Superior temporal gyrus (tissue), 1 donor: ENCODE data around the gene SPNS3.

Experiments
- DNase-seq: peaks from one replicate; pipeline ENCODE4 v3.0.0-alpha.2; 2016; ENCODE audit errors: extremely low spot score

The SPNS3 gene

DNA sequence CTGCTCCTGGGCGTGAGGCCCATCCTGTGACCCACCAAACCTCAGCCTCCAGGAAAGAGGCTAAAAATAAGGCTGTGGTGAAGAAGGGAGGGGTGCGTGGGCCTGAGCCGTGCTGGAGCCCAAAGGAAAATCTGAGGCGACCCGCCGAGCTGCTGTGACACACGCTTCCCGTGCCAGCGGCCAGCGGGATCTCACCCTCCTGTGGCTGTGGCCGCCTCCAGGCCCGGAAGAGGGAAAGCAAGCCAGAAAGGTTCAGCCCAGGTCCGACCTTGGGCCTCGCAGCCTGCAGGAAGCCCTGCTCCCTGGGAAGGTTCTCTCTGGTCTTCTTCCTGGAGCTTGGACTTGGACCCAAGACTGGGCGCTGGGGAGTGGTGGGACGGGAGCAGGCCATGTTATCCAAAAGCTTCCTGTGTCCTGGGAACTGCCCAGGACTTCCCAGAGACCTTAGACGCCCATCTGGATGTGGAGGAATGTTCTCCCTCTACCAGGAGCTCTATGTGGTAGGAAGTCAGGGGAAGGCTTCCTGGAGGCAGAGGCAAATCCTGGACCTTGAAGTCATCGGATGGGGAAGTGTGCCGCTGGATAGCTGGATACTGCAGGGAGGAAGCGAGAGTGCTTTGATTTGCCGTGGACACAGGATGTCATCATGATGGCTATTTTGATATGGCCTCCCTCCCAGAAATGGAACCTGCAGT, 76.3 kb downstream of the SPNS3 start:
- peak; percentile 24 for DNase-seq

DNA sequence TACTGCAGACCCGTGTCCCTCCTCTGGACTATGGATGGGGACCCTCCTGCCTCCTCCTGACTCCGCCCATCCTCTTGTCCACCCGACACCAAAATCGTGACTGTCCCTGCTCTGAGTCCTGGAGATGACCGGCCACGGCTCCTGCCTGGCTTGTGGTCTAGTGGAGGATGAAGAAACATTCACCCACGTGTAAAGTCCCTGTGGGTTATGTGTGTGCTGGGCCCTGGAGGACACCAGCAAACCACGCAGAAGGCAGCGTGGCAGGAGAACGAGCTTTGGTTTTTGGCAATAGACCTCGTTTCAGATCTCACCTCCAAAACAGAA, 76.8 kb downstream of the SPNS3 start:
- no peak for DNase-seq

DNA sequence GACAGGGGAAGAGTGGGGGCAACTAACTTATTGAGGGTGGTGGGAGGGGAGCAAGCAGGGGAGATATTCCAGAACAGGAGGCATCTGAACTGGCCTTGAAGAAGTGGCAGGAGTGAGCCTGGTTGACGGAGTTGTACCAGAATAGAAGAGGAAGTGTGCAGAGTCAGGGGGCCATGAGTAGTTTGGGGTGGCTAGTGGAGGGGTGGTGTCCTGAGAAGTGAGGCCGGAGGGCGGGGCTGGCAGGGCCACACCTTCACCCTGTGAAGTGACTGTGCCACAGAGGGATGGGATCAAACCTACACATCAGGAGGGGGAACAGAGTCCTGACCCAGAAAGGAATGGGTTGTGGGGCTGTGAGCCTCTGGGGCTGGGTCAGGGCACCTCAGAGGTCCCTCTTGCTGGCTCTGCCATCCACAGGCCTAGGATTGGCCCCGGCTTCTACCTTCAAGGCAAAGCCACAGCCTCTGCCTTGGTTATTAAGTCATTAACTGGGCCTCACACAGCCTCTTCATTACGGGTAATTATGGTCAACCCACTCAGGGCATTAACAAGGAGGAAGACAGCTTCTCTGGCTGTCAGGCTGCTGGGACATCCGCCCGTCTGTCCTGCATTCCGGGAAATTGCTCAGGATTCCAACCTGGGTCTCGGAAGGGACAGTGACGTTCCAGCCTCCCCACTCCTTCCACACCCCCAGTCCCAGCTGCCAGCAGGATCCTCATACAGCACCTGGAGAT, 77.6 kb downstream of the SPNS3 start:
- DNase-seq = no peak

DNA sequence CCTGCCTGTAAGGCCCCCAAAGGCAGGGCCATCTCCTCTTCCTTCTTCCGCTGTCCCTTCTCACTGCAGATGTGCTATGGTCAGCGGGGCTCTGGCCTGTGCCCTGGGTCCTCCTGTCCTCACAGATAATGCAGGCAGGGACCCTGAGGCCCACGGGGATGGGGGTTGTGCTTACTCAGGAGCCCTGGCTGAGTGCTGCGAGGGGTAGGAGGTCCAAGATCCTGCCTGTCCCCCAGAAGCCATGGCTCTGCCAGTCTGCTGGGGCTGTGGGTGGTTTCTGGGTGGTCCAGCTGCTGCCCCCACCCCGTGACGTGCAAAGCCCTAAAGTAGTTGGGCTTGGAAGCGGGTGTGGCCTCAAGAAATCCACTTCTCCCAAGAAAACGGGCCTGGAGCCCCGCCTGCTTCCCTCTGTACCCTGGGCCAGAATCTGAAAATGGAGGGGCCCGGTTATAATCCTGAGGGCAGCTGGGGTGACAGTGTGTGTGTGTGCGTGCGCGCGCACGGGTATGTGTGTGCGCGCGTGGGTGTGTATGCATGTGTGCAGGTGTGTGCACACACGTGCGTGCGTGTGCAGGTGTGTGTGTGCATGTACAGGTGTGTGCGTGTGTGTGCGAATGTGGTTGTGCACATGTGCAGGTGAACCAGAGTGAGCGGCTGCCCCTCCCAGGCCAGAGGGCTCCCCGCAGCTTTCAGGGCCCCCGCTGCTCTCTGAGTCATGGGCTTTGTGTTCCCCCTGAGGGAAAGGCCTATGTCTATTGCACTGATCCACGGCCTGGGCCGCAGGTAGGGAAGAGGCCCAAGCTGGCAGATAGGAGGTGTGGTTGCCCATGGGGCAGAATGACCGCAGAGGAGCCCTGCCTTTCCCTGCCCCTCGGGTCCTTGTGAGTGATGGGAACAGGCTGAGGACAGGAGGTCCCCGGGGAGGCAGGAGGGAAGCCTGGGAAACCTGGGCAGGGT, 78.7 kb downstream of the SPNS3 start:
- no peak for DNase-seq

DNA sequence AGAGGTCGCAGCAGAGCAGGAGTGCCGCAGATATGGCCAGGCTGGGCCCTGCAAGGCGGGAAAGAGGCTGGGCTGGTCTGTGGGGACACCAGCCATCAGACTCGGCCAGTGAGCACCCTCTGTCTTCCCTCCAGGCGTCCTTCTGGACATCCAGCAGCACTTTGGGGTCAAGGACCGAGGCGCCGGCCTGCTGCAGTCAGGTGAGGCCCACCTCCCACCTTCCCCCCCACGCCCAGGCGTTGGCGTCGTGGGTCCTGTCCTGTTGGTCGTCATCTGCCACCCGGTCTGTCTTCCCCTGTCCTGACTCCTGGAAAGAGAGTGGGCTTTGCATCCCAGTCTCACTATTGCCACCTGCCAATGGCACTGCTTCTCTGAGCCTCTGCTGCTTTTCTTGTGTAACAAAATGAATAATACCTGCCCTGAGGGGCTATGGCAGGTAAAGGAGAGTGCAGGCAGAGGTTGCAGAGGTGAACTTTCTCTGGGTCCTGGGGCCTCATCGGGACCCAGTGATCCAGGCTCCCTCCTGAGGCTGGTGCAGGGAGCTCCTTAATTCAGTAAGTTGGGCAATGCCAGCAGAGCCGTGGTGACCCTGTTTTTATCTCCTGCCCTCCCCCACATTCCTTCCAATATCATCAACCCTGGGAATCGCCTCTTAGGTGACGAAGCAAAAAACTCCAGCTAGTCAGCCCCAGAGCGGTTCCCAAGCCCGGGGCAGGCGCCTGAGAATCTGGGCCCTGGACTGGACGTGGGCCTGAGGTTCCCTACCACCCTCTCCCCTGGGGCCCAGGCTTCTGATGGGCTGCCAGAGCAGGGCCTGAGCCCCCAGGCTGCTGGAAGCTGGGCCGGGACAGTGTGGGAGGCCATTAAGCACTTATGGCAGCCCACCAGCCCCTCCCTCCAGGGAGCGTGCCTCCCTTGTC, 79.6 kb downstream of the SPNS3 start:
- no peak for DNase-seq

DNA sequence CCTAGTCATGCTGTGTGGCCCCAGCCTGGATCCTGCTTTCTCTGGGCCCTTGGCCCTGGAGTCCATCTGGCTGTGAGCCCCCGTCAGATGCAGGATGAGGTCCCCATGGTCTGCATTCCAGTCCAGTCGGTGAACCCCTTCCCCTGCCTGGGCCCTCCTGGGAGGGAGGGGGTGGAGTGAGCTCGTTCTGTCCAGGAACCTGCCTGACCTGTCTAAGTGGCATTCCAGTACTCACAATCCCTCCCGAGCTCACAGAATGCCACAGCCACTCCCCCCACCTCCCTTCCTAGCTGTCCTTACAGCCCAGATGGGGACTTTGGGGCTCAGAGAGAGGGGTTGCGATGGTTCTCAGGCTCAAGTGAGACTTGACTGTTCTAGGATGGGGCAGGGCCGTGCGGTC, 80.5 kb downstream of the SPNS3 start:
- no peak for DNase-seq

GRCh38 chr17:4514779-4515178, 81.0 kb downstream of the SPNS3 start:
- no peak for DNase-seq

- DNase-seq = no peak
These were observed 81.8 kb downstream of the SPNS3 start for GRCh38 chr17:4515501-4515900.

GRCh38 chr17:4516735-4517134, 83.0 kb downstream of the SPNS3 start:
- DNase-seq = no peak

- DNase-seq = no peak
These were observed 85.2 kb downstream of the SPNS3 start for GRCh38 chr17:4518901-4519300.

DNA sequence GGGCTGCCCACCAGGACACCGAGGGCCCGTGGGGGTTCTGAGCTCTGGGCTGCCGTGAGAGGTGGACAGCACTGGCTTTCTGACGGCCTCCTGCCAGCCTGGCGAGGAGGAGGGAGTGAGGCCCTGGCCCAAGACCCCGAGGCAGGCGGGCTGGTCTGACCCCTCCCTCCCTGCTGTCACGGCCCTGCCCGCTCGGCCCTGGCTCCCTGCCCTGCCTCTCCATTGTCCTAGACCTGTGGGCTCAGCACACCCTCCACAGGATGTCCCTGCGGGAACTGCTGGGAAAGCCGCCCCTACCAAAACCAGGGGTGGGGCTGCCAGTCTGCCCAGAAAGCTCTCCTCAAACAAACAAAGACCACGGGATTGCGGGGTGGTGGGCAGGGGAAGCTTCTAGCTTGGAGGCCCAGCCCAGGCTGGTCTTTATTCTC, 85.6 kb downstream of the SPNS3 start:
- no peak for DNase-seq

DNA sequence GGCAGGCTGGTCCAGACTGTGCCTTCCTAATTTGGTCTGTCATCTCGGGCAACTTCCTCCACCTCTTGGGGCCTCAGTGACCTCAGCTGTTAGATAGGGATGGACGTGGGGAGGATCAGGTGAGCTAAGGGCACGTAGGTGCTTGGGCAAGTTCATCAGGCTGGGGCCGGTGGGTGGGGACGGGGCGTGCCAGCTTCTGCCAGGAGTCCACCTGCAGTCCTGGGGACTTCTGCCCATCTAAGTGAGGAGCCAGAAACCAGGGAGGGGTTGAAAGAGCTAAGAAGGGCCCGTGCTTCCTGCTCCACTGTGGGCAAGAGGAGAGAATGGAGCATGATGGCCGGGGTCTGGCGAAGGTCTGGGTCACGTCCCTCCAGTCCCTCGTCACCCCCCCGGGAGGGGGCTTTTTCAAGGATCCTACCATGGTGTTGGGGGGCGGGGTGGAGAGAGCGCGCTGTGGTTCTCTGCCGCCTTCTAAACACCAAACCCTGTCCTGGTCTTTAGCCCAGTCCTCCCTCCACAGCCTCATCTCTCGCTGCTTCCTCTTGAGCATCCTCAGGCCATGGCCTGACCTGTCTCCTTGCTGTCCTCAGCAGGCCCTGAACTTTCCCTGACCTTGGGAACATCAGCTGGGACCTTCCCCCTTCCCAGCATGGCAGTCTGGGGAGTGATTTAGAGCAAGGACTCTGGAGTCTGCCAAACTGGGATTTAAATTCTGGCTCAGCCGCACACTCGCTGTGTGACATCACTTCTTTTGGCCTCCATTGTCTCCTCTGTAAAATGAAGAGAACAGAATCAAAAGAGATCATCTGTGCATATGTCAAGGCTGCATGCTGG, 86.5 kb downstream of the SPNS3 start:
- no peak for DNase-seq

- no peak for DNase-seq
These were observed 87.3 kb downstream of the SPNS3 start for GRCh38 chr17:4520894-4521600.

DNA sequence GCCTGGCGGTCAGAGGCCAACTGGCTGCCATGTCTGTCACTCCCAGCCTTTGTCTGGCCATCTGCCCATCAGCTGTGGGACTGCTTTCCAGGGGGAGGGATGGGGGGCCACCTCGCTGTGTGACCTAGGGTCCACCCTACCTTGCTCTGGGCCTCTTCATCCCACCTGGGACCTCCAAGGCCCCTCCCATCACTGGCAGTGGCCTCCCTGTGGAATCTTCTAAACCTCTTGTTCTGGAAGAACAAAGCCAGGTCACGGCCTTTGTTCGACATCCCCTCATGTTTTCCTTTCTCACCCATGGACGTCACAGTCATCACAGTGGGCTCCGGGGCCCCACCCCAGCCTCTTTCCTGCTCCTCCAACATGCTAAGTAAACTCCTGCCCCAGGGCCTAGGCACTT, 88.9 kb downstream of the SPNS3 start:
- no peak for DNase-seq

DNA sequence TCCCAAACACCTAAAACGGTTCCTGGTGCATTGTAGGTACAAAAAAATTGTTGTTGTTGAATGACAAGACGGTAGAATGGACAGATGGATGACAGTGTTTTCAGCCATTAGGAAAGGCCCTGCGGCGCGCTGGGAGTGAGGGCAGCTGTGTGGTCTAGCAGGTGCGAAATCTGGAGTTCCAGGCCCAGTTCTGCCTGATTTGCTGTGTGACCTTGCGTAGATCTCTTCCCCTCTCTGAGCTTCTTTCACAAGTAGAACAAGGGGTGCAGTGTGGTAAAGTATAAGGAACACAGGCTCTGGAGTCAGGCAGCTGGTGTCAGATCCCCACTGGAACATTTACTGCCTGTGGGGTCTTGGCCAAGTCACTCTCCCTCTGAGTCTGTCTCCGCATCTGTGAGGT, 90.2 kb downstream of the SPNS3 start:
- no peak for DNase-seq

- no peak for DNase-seq
These were observed 92.1 kb downstream of the SPNS3 start for GRCh38 chr17:4525691-4526397.

GRCh38 chr17:4527134-4527533, 93.4 kb downstream of the SPNS3 start:
- DNase-seq = no peak

GRCh38 chr17:4527566-4528125, 93.9 kb downstream of the SPNS3 start:
- DNase-seq = no peak
